Measurements from ENCODE around the gene CATSPERZ. TPM values are rescaled to one million over a fixed set of nuclear protein-coding genes. Genes with fewer than 3 reads are reported as not detected.

The CATSPERZ gene
- total and polyA plus RNA-seq, 9 of the 15 experiments (the other 6 are each of a cell fraction or from before 2014, with no cell fraction given) = 0.86 to 8.5 (median 3.5) TPM

DNA sequence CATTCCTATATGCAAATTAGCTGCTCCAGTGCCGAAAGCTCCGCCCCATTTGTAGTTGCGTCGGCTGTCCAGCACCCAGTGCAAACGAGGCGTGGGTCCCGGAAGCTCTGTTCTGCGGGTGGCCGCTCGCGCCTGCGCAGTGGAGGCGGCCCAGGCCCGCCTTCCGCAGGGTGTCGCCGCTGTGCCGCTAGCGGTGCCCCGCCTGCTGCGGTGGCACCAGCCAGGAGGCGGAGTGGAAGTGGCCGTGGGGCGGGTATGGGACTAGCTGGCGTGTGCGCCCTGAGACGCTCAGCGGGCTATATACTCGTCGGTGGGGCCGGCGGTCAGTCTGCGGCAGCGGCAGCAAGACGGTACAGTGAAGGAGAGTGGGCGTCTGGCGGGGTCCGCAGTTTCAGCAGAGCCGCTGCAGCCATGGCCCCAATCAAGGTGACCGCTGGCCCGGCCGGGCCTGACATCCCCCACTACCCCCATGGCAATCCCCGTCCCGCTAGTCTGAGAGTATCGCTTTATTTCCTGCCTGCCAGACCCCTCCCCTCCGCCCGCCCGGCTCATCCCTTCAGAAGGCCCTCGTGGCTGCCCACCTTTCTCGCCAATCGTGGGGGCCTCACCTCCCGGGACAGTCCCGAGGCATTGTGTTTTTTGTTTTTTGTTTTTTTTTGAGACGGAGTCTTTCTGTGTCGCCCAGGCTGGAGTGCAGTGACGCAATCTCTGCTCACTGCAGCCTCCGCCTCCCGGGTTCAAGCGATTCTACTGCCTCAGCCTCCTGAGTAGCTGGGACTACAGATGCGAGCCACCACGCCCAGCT, 18.0 kb downstream of the CATSPERZ start, which contains the start of gene PRDX5 (continued):
- TF ChIP-seq, protein P1, sequence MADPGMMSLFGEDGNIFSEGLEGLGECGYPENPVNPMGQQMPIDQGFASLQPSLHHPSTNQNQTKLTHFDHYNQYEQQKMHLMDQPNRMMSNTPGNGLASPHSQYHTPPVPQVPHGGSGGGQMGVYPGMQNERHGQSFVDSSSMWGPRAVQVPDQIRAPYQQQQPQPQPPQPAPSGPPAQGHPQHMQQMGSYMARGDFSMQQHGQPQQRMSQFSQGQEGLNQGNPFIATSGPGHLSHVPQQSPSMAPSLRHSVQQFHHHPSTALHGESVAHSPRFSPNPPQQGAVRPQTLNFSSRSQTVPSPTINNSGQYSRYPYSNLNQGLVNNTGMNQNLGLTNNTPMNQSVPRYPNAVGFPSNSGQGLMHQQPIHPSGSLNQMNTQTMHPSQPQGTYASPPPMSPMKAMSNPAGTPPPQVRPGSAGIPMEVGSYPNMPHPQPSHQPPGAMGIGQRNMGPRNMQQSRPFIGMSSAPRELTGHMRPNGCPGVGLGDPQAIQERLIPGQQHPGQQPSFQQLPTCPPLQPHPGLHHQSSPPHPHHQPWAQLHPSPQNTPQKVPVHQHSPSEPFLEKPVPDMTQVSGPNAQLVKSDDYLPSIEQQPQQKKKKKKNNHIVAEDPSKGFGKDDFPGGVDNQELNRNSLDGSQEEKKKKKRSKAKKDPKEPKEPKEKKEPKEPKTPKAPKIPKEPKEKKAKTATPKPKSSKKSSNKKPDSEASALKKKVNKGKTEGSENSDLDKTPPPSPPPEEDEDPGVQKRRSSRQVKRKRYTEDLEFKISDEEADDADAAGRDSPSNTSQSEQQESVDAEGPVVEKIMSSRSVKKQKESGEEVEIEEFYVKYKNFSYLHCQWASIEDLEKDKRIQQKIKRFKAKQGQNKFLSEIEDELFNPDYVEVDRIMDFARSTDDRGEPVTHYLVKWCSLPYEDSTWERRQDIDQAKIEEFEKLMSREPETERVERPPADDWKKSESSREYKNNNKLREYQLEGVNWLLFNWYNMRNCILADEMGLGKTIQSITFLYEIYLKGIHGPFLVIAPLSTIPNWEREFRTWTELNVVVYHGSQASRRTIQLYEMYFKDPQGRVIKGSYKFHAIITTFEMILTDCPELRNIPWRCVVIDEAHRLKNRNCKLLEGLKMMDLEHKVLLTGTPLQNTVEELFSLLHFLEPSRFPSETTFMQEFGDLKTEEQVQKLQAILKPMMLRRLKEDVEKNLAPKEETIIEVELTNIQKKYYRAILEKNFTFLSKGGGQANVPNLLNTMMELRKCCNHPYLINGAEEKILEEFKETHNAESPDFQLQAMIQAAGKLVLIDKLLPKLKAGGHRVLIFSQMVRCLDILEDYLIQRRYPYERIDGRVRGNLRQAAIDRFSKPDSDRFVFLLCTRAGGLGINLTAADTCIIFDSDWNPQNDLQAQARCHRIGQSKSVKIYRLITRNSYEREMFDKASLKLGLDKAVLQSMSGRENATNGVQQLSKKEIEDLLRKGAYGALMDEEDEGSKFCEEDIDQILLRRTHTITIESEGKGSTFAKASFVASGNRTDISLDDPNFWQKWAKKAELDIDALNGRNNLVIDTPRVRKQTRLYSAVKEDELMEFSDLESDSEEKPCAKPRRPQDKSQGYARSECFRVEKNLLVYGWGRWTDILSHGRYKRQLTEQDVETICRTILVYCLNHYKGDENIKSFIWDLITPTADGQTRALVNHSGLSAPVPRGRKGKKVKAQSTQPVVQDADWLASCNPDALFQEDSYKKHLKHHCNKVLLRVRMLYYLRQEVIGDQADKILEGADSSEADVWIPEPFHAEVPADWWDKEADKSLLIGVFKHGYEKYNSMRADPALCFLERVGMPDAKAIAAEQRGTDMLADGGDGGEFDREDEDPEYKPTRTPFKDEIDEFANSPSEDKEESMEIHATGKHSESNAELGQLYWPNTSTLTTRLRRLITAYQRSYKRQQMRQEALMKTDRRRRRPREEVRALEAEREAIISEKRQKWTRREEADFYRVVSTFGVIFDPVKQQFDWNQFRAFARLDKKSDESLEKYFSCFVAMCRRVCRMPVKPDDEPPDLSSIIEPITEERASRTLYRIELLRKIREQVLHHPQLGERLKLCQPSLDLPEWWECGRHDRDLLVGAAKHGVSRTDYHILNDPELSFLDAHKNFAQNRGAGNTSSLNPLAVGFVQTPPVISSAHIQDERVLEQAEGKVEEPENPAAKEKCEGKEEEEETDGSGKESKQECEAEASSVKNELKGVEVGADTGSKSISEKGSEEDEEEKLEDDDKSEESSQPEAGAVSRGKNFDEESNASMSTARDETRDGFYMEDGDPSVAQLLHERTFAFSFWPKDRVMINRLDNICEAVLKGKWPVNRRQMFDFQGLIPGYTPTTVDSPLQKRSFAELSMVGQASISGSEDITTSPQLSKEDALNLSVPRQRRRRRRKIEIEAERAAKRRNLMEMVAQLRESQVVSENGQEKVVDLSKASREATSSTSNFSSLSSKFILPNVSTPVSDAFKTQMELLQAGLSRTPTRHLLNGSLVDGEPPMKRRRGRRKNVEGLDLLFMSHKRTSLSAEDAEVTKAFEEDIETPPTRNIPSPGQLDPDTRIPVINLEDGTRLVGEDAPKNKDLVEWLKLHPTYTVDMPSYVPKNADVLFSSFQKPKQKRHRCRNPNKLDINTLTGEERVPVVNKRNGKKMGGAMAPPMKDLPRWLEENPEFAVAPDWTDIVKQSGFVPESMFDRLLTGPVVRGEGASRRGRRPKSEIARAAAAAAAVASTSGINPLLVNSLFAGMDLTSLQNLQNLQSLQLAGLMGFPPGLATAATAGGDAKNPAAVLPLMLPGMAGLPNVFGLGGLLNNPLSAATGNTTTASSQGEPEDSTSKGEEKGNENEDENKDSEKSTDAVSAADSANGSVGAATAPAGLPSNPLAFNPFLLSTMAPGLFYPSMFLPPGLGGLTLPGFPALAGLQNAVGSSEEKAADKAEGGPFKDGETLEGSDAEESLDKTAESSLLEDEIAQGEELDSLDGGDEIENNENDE (IDR thresholded peaks at IDR 0.05; ENCODE audit: low read depth, low read length) = no peak
- TF ChIP-seq JUND (IDR thresholded peaks at IDR 0.05; ENCODE audit: borderline replicate concordance, low read depth, low read length) (peak; percentile 49; the same call in 1 of the 2 replicates), JUND (tag; IDR thresholded peaks at IDR 0.05; ENCODE audit: borderline replicate concordance, low read depth, low read length) (no peak; the same call in 2 of the 3 replicates), MTA1 (IDR thresholded peaks at IDR 0.05; ENCODE audit: borderline replicate concordance) (no peak), POLR3A (IDR thresholded peaks at IDR 0.05; ENCODE audit: borderline replicate concordance, extremely low read depth, insufficient read depth, insufficient read length) (no peak), THAP12 (CRISPR knock-in tag; IDR thresholded peaks at IDR 0.05) (peak; percentile 86), ZNF217 (CRISPR knock-in tag; IDR thresholded peaks at IDR 0.05) (no peak), BRD9 (IDR thresholded peaks at IDR 0.05; ENCODE audit: low read depth, partially characterized antibody) (peak; percentile 90), PRMT5 (CRISPR knock-in tag; IDR thresholded peaks at IDR 0.05) (no peak), TAF7 (tag; IDR thresholded peaks at IDR 0.05) (no peak), SMARCB1 (IDR thresholded peaks at IDR 0.05; ENCODE audit: insufficient read length, low read depth) (peak; percentile 32)
